ENCODE results near the gene ADAMTS2.

Gene ADAMTS2

DNA sequence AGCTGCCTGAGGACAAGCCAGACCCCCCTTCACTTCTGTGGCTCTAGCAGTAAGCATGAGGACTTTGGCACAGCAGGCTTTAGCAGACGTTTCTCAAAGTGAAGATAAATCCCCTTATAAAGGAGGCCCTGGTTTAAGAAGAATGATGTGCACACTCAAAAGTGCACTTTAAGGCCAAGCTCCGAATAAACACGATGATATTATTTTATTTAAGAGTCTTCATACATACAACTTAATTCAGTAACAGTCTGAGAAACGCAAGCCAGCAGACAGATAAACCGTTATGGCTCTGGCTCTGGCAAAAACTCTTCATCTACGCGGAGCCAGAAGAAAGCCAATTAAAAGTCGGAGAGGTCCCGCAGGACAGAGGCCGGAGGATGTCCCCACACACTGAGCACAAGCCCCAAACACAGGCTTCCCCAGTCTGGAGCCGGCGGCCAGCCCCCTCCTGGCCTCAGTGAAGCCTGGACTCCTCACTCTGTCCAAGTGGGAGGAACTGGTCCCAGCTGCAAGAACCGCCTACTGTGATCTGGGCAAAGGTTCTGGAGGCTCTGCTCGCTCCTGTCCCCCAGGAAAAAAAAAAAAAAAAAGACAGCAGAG lies 44.6 kb downstream of the ADAMTS2 start:
- in situ Hi-C loops (cut with HindIII; ENCODE audit: low sequenced_read_pairs) = no loop called here

DNA sequence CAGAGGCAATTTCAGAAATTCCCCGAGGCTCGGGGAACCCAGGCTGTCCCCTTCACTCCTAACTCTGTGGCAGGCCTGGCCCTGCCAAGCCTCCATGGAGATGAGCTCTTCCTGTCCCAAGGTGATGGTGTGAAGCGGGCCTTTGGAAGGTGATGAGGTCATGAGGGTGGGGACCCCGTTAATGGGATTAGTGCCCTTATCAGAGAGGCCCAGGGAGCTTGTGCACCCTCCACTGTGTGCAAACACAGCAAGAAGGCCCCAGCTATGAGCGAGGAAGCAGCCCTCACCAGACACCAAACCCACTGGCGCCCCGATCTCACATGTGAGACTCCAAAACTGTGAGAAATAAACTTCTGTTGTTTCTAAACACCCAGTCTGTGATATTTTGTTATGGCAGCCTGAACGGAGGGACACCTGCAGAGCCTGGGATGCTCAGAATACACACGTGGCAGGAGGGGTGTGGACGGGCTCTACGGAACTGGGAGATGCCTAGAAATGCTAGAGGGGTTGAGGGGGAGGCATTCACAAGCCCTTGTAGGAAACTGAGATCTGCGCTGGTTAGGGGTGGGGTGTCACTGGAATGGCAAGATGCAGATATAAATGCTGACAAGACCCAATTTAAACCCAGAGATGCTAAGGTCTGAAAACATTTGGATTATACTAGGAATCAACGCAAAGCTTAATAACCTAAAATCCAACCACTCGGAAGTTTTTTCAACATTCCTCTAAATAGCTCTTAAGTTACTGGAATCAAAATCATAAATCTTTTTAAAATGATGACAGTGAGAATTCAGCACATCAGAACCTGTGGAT lies 46.9 kb downstream of the ADAMTS2 start:
- in situ Hi-C loops (cut with HindIII; ENCODE audit: low sequenced_read_pairs) = loop anchor here (10.0 kb wide), 1 partner anchor 76 kb away; no protein-coding TSS in a partner anchor

DNA sequence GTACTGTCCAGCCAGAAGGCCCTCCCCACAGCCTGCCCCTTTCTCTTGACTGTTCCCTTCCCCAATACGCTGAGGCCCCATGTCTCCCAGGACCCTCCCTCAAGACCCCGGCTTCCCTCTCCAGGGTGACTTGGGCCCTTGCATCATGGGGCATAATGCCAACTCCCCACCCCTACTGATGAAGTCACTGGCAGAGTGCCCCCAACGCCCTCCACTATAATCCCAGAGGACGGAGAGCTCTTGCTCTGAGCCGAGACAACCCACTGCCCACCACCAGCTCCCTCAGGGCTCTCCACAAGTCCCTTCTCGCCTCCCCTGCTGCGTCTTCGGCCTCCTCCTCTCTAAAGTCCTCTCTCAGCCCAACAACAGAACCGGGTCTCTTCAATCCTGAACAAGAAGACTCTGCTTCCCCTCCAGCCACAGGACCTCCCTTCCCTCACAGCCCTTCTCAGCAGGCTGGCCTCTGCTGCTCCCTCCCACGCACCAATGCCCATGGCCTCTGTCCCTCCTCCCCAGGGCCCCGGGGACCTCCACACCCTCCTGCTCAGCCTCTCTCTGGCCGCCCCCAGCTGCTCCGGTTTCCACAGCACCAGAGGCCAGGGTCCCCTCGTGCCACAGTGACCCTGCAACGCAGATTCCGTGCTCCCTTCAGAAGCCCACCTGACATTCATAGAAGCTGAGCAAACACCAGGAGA lies 47.6 kb downstream of the ADAMTS2 start:
- in situ Hi-C loops (cut with HindIII; ENCODE audit: low sequenced_read_pairs) = loop anchor here (10.0 kb wide), 1 partner anchor 77 kb away; no protein-coding TSS in a partner anchor

DNA sequence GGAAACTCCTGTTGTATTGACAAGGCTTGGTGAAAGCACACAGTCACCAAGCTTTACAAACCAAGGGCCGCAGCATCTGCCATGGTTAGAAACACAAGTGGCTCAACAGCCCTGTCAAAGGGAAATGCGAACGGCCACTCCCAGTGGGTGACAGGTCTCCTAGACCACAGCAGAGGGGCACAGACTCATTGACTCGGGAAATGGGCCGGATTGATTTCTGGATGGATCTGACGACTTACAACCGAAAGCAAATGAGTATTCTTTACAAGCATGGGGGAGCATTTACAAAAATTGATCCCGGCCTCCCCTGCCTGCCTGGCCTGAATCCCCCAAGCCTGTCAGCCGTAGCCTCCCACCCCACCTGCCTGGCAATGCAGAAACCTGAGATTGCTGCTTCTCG lies 48.2 kb downstream of the ADAMTS2 start:
- in situ Hi-C loops (cut with HindIII; ENCODE audit: low sequenced_read_pairs) = loop anchor here (10.0 kb wide), 1 partner anchor 78 kb away; no protein-coding TSS in a partner anchor

DNA sequence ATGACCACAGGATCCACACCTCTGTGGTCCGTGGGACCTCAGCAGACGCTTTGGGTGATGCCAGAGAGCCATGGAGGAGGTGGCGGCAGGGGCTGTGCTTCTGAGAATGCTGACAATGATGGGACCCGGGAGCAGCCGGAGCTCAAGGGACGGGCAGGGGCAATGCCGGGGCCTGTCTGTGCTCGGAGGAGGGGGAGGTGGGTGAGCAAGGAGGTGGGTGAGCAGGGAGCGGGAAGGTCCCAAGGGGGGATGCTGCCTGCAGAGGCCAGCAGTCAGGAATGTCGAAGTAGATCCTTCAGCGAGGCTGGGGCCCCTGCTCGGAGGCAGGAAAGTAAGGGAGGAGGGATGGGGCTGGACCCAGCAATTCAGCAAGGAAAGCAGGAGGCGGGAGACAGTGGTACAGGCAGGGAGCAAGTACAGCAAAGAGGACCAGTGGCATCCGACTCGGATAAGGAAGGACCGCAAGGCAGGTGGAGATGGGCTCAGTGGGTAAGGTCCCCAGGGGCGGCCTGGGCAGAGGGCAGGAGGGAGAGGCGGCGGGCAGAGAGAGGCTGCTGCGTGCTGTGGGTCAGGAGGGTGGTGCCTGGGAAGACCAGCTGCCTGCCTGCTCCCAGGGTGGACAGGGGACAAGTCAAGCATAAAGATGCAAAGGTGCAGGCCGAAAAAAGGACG lies 49.0 kb downstream of the ADAMTS2 start:
- in situ Hi-C loops (cut with HindIII; ENCODE audit: low sequenced_read_pairs) = loop anchor here (10.0 kb wide), 1 partner anchor 79 kb away; no protein-coding TSS in a partner anchor

DNA sequence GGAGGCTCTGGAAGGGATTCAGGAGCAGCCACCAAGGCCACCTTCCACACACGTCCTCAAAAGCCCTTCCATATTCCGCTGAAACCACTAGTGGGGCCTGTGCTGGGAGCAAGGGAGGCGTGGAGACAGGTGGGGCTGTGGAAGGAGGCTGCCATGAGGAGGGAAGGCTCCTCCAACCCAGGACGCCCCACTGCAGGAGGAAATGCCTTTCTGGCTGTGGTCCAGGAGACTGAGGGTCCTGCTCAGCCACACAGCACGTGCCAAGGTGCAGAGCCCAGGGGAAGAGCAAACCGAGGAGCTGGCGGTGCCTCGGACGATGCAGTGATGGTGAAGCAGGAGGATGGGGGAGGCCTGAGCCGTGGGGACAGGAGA lies 49.5 kb downstream of the ADAMTS2 start:
- in situ Hi-C loops (cut with HindIII; ENCODE audit: low sequenced_read_pairs) = loop anchor here (10.0 kb wide), 1 partner anchor 79 kb away; no protein-coding TSS in a partner anchor

DNA sequence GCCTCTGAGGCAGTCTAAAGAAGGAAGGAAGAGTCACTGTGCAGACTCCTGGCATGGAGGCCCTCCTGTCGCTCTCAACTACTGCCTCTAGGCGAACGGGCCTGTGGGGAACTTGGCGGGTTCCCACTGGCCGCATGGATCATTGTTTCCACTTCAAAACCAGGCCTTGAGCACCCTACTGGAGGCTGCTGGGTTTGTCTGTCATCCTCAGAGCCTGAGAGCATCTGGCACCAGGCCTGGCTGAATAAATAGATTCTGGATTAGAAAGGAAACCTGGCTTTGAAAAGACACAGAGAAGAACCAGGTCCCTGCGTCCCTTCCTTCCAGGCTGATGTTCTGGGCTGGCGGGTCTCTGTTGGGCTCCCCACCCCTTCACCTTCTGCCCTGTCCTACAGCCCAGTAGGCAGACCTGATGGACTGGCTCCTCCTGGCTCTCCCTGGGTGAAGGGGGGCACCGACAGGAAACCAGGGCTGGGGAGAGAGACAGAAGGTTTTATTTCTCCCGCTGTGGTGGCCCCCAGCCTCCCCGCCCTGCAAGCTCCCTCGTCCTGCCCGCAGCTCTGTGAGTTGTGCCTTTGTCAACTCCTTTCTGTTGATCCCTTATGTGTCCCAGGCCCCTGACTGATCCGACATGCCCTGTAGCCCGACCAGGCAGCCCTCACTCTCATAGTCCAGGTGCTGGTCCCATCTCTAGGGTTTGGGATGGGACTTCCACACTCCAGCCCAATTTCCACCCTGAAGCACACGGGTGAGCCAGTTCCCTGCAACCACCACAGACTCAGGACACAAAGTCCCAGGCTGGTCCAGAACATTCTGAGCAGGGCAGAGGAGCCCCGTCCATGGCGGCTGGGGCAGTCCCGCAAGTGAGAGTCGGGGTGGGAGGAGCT lies 50.1 kb downstream of the ADAMTS2 start:
- in situ Hi-C loops (cut with HindIII; ENCODE audit: low sequenced_read_pairs) = loop anchor here (10.0 kb wide), 1 partner anchor 80 kb away; no protein-coding TSS in a partner anchor

DNA sequence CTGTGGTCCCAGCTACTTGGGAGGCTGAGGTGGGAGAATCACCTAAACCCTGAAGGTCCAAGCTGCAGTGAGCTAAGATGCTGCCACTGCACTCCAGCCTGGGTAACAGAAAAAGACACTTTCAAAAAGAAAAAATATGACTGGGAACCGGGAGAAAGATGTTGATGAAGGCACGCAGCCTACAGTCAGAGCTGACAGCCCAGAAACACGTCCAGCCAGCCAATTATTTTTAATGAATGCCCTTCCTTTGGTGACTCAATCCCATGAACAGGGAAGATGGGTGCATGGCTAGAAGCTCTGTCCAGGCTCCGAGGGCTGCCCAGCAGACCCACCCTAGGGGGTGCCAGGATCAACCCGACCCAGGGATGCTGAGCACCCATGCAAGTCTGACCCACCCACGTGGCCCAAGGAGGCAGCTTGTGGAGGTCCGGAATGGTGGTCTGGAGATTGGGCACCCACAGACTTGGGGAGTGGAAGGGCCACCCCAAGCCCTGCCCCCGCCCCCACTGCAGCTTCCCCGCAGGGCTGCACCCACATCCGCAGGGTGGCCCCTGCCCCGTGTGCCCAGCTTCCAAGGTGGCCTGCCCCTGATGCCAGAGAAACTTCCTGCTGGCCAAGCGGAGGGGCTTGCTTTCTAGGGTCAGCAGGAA lies 51.0 kb downstream of the ADAMTS2 start:
- in situ Hi-C loops (cut with HindIII; ENCODE audit: low sequenced_read_pairs) = loop anchor here (10.0 kb wide), 1 partner anchor 81 kb away; no protein-coding TSS in a partner anchor

DNA sequence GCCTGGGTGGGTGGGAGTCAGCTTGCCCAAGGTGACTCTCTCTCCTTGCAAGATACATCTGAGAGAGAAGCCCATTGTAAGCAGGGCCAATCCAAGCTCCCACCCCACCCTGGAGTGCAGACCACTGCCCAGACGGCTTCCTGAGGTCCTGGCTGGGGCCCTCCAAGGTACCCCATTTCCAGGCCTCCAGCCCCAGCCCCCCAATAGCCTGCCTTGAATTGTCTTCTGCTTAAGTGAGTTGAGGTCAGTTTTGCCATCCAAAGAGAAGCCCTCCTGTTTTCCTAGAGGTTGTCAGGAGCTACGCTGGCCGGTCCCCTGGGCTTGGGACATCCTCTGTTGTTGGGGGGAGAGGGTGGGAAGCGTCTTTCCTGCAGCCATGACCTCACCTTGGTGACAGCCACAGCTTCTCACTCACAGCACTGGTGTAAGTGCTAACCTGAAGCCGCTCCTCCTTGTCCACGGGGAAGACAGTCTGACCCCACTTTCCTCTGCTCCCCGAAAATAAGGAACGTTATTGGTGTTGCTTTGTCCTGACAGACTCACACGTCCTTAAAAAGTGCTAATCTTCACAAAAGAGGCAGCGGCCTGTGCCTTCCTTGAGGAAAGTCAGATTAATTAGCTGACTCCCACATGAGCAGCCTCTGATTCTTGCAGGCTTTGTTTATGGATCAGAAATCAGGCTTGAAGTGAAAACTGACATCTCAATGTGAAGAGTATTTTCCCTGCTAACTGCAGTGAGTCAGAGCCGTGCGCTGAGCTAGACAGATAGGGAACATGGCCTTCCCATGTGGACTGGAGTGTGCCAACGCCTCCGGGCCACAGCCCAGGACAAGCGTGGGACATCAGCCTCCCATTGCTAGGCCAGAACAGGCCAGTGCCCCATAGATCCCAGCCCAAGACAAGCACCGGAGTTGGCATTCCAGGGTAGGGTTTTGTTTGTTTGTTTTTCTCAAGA lies 52.3 kb downstream of the ADAMTS2 start:
- in situ Hi-C loops (cut with HindIII; ENCODE audit: low sequenced_read_pairs) = loop anchor here (10.0 kb wide), 1 partner anchor 82 kb away; no protein-coding TSS in a partner anchor

DNA sequence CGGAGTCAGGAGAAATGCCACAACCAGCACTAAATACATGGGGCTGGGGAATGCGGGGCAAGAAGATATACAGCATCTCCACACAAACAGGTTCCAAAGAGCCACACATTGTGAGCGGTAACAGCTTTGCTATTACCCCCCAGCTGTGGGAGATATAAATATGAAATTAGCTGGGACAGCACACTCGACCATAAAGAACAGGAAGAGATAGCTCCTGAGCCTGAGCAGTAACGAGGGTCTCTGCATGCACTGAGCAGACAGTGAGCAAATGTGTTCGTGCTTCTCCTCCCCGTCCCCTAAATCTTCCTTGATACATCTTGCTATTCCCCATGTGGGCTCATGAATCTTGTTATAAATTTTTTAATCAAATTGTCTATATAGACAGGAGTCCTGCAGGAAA lies 53.1 kb downstream of the ADAMTS2 start:
- in situ Hi-C loops (cut with HindIII; ENCODE audit: low sequenced_read_pairs) = loop anchor here (10.0 kb wide), 1 partner anchor 83 kb away; no protein-coding TSS in a partner anchor

DNA sequence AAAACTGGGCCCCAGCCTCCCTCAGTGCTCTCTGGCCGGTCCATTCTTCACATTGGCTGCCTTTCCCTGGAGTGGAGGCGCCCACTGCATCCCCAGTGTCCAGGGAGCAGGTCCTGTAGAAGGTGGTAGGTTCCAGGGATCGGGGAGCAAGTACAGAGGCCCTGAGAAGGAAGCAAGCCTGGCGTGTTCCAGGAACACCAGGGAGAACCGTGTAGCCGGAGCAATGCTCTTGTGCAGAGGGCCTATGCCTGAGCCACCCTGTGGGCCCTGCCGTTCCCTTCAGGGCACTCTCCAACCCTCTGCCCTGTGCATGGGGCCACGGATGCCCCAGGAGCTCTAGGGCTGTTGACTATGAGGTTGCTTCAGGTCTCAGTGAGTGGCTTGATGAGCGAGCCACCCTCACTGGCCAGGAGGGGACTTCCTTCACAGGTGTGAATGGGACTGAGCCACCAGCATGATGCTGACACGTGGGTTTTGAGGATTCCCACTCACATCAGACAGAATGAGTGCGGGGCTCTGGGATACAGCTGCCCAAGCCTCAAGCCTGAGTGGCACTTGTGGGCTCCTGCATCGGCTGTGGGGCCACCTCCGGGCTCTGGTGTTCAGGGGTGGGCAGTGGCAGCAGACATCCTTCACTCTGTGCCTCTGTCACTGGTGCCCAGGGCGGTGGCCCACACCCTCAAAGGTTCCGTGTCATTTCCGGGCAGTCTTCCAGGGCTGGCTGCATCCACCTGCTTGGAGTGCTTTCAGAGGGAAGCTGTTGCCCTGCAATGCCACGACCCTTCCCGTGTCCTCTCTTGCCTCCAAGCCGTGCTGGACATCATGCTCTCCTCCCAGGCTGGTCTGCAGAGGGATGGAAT lies 54.4 kb downstream of the ADAMTS2 start:
- in situ Hi-C loops (cut with HindIII; ENCODE audit: low sequenced_read_pairs) = loop anchor here (10.0 kb wide), 1 partner anchor 84 kb away; no protein-coding TSS in a partner anchor

DNA sequence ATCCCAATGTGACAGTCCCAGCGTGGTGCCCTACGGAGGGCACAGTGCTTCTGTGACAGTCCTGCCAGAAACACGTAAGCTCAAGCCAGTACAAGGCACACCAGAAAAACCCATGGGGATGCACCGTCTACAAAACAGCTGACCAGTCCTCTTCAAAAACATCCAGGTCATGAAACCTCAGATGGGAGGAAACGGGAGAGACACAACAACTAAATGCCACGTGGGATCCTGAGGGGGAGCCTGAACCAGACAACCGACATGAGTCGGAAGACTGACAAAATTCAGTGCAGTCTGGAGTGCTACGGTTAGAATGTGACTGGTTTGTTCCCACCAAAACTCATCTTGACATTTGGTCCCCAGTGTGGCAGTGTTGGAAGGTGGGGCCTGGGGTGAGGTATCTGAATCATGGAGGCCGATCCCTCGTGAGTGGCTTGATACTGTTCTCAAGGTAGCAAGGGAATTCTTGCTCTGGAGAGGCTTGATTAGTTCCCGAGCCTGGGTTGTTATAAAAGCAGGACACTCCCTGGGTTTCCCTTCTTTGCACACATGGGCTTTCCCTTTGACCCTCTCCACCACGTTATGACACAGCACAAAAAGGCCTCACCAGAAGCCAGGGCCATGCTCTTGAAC lies 55.4 kb downstream of the ADAMTS2 start:
- in situ Hi-C loops (cut with HindIII; ENCODE audit: low sequenced_read_pairs) = loop anchor here (10.0 kb wide), 1 partner anchor 85 kb away; no protein-coding TSS in a partner anchor

DNA sequence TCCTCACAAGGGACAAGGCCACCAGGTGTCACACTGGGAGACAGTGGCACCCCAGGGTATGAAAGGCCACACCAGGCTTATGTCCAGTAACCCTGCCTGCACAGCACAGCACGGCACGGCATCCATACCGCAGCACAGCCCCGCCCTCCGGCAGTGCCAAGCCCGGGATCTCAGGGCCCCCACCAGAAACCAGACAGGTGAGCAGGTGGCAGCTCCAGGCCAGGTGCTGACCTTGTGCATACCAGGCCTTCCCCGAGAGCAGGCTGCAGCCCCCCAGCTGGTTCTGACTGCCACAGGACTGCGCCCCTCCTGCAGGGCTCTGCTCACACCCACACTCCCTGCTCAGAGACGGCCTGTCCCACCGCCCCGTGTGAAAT lies 56.5 kb downstream of the ADAMTS2 start:
- in situ Hi-C loops (cut with HindIII; ENCODE audit: low sequenced_read_pairs) = no loop called here

DNA sequence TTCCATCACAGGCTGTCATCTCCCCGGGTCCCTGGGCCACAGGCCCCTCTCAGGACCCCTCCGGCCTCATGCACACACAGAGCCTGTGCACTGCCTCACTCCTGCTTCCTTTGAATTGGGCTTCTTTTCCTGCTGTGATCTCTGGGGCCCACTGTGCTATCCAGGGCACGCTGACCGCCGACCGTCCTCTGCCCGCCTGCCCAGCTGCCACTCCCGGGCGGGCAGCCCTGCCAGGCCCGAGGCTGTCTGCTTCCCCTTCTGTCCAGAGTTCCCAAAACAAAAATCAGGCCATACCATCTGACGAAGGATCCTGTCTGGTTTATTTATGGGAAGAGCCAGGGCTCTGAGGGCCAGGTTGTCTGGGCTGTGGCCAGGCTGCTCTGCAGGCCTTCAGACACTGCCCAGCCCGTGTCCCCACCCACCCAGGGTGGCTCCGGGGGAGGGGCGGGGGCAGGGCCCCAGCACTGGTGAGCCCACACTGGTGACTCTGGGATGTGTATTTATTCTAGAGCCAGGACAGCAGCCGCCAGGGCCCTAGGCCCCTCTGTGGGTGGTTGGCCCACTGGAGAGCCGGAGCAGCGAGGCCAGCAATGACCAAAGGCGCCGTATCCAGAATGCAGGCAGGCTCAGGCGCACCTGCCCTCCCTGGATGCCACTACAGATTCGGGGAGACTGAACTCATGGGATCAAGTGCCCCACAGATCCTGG lies 57.0 kb downstream of the ADAMTS2 start:
- in situ Hi-C loops (cut with HindIII; ENCODE audit: low sequenced_read_pairs) = no loop called here

DNA sequence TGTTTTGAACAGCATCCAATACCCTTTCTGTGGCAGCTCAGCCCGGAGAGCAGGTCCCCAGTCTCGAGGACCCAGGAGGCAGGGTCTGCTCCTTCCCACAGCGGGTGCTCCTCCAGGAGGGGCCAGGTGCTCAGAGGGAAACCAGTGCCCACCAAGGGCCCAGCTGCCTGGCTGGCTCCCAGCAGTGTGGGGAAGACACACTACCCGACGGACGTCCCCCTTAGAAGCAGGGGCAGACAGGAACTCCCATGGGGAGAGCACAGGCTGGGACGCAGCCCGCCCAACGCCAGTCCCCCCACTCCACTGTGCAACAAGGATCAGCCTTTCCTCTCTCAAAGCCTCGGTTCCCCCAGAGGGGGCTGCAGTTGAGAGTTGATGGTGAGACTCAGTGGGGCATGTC lies 57.6 kb downstream of the ADAMTS2 start:
- in situ Hi-C loops (cut with HindIII; ENCODE audit: low sequenced_read_pairs) = no loop called here

DNA sequence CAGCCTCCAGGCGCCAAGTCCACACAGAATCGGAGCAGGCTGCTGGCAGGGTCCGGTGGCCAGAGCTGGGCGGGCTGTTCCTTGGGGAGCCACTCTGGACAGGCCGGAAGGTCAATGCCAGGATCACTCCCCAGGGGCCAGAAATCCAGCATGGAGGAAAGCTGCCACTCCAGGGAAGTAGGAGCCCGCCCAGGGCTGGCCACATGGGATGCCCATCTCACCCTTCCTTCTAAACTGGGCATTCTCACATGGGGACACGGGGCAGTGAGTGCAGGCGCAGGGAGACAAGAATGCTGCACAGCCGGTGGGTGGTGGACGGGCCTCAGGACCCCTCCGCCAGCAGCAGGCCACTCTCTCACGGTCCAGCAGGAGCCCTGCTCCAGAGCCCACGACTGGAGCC lies 58.2 kb downstream of the ADAMTS2 start:
- in situ Hi-C loops (cut with HindIII; ENCODE audit: low sequenced_read_pairs) = no loop called here
